Endothelial cell of umbilical vein (primary cell): Measurements from ENCODE around the gene SLCO2A1.

Experiments
- CTCF ChIP-seq, 2 donors: IDR thresholded peaks; 1 replicate in 1 of 2; 2 replicates in 1 of 2; pipeline ENCODE4 v1.5.1; 2011; ENCODE audit warnings: low read length in 2 of 2, mild to moderate bottlenecking in 2 of 2, moderate library complexity in 2 of 2, control low read depth in 1 of 2, inconsistent platforms in 1 of 2, low read depth in 1 of 2; ENCODE audit not compliant: insufficient read depth in 1 of 2; ENCODE audit errors: extremely low read depth in 1 of 2
- EZH2 ChIP-seq: IDR thresholded peaks from 2 replicates; pipeline ENCODE4 v1.6.1; 2012; ENCODE audit warnings: borderline replicate concordance, low read depth, mild to moderate bottlenecking, moderate library complexity, low read length, inconsistent platforms; ENCODE audit not compliant: severe bottlenecking
- FOS ChIP-seq: IDR thresholded peaks from 2 replicates; pipeline ENCODE4 v1.6.1; 2011; ENCODE audit warnings: mild to moderate bottlenecking, low read length, moderate library complexity, borderline replicate concordance; ENCODE audit not compliant: insufficient read depth
- GATA2 ChIP-seq: IDR thresholded peaks from 2 replicates; pipeline ENCODE4 v1.7.0; 2011; ENCODE audit warnings: low read depth, mild to moderate bottlenecking, moderate library complexity, mixed read lengths, low read length; ENCODE audit not compliant: insufficient read length, insufficient read depth
- JUN ChIP-seq: IDR thresholded peaks from 2 replicates; pipeline ENCODE4 v1.6.1; 2011; ENCODE audit warnings: borderline replicate concordance, low read depth; ENCODE audit not compliant: insufficient read length, insufficient read depth
- MAX ChIP-seq: IDR thresholded peaks from 2 replicates; pipeline ENCODE4 v1.6.1; 2011; ENCODE audit not compliant: insufficient read depth, insufficient read length
- POLR2A ChIP-seq: IDR thresholded peaks from 2 replicates; pipeline ENCODE4 v1.6.1; 2012; ENCODE audit warnings: low read depth, mild to moderate bottlenecking, control low read depth, low read length
- POLR2AphosphoS5 ChIP-seq: IDR thresholded peaks from 2 replicates; pipeline ENCODE4 v1.6.1; 2012; ENCODE audit warnings: low read depth, mild to moderate bottlenecking, control low read depth, low read length, moderate library complexity; ENCODE audit not compliant: insufficient read depth

- TF ChIP-seq CTCF (IDR thresholded peaks at IDR 0.05; ENCODE audit: extremely low read depth in 1 of 2, insufficient read depth in 1 of 2, low read depth in 1 of 2, low read length in 2 of 2), result no peak
- no peak for TF ChIP-seq POLR2A
- TF ChIP-seq EZH2, result no peak
- TF ChIP-seq POLR2AphosphoS5, result no peak
- TF ChIP-seq JUN, result no peak
- TF ChIP-seq GATA2, result no peak
- no peak for TF ChIP-seq FOS
- TF ChIP-seq MAX, result no peak
Observed at GRCh38 chr3:134027631-134028030, 2.1 kb downstream of the SLCO2A1 start.
